ENCODE measurements around the gene OR4D2.

Gene OR4D2

DNA sequence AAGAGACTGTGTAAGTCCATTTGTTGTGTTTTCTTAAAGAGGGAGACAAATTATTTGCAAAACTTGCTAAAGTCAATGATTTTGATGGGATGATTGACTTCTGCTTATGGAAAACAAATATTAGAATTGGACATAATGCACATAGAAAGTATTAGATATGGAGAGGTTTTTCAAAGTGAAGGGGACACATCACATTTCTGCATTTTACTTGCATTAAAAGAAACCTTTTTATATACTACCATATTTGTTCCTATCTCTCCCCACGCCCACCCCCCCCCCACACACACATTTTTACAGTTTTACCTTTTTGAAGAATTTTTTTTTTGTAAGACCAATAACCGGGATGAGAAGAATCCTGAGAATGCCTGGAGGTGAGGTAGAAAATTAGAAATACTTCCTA lies 8.6 kb upstream of the OR4D2 start:
- no peaks in the 10 kb centered on the region for H3F3A ChIP-seq (ENCODE audit: low read depth)
- no peaks in the 10 kb centered on the region for H3K36me3 ChIP-seq (ENCODE audit: insufficient read depth, low read length)
- H2AFZ ChIP-seq (ENCODE audit: low read length): no peak overlapping the region
- no peaks in the 10 kb centered on the region for H3K79me2 ChIP-seq (ENCODE audit: insufficient read depth, low read length)
- no peaks in the 10 kb centered on the region for H3K9me2 ChIP-seq (replicated peaks; ENCODE audit: low read depth, low read length)
- no peak overlapping the region for H3K4me2 ChIP-seq (ENCODE audit: low read depth, low read length, poor library complexity, severe bottlenecking)
- no peaks in the 10 kb centered on the region for H3K9me3 ChIP-seq (ENCODE audit: insufficient read depth, low read depth, low read length)
- TF ChIP-seq CTCF (conservative IDR thresholded peaks at IDR 0.05; ENCODE audit: low read length): no peak
- TF ChIP-seq EZH2phosphoT487 (IDR thresholded peaks at IDR 0.05; ENCODE audit: borderline replicate concordance): no peak
- peaks cover 14% of the 10 kb centered on the region for H3K4me1 ChIP-seq (ENCODE audit: insufficient read depth, low read length, poor library complexity, severe bottlenecking)
- H3K27me3 ChIP-seq (ENCODE audit: insufficient read depth, low read length, poor library complexity, severe bottlenecking): no peaks in the 10 kb centered on the region
- H4K20me1 ChIP-seq (ENCODE audit: insufficient read depth, low read length, poor library complexity, severe bottlenecking): no peaks in the 10 kb centered on the region
- no peak overlapping the region for H3K4me3 ChIP-seq (ENCODE audit: low read length, poor library complexity, severe bottlenecking)
- no peak overlapping the region for H3K9ac ChIP-seq (ENCODE audit: low read depth, low read length, poor library complexity, severe bottlenecking)

DNA sequence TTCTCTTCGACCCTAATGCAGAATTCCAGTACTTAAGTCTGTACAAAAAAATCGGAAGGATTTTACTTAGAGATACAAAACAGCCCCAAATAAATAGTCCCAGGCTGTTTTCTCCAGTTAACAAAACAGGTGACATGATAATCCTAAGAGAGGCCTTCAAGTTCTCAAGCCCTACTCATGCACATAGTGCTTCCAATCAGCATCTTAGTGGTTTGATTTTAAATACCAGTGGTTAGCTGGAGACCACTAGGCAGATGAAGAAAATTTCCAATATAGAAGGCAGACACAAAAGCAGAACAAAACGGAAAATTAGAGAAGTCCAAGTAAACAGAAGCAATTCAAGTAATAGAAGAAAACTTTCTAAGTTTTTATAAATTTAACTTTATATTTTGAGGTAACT lies 5.2 kb upstream of the OR4D2 start:
- Histone ChIP-seq H4K20me1 (ENCODE audit: insufficient read depth, low read length, poor library complexity, severe bottlenecking) (no peaks in the 10 kb centered on the region), H3K27me3 (ENCODE audit: insufficient read depth, low read length, poor library complexity, severe bottlenecking) (no peaks in the 10 kb centered on the region)
- no peak for TF ChIP-seq CTCF (conservative IDR thresholded peaks at IDR 0.05; ENCODE audit: low read length)
- TF ChIP-seq EZH2phosphoT487 (IDR thresholded peaks at IDR 0.05; ENCODE audit: borderline replicate concordance): no peak

GRCh38 chr17:58165981-58166380 lies 801 bp upstream of the OR4D2 start:
- TF ChIP-seq EZH2phosphoT487 (IDR thresholded peaks at IDR 0.05; ENCODE audit: borderline replicate concordance) (no peak), CTCF (conservative IDR thresholded peaks at IDR 0.05; ENCODE audit: low read length) (no peak)
- H3K4me3 ChIP-seq (ENCODE audit: low read length, poor library complexity, severe bottlenecking): no peak overlapping the region
- H3K4me1 ChIP-seq (ENCODE audit: insufficient read depth, low read length, poor library complexity, severe bottlenecking): no peaks in the 10 kb centered on the region
- no peaks in the 10 kb centered on the region for H3K36me3 ChIP-seq (ENCODE audit: insufficient read depth, low read length)
- no peak overlapping the region for H2AFZ ChIP-seq (ENCODE audit: low read length)
- no peaks in the 10 kb centered on the region for H3K27me3 ChIP-seq (ENCODE audit: insufficient read depth, low read length, poor library complexity, severe bottlenecking)
- no peaks in the 10 kb centered on the region for H4K20me1 ChIP-seq (ENCODE audit: insufficient read depth, low read length, poor library complexity, severe bottlenecking)
- H3F3A ChIP-seq (ENCODE audit: low read depth): no peaks in the 10 kb centered on the region
- H3K4me2 ChIP-seq (ENCODE audit: low read depth, low read length, poor library complexity, severe bottlenecking): no peak overlapping the region
- H3K9me2 ChIP-seq (replicated peaks; ENCODE audit: low read depth, low read length): no peaks in the 10 kb centered on the region
- no peaks in the 10 kb centered on the region for H3K9me3 ChIP-seq (ENCODE audit: insufficient read depth, low read depth, low read length)
- H3K79me2 ChIP-seq (ENCODE audit: insufficient read depth, low read length): no peaks in the 10 kb centered on the region
- no peak overlapping the region for H3K9ac ChIP-seq (ENCODE audit: low read depth, low read length, poor library complexity, severe bottlenecking)

More for the DNA sequence above, 5.2 kb upstream of the OR4D2 start:
- H3K9ac ChIP-seq (ENCODE audit: low read depth, low read length, poor library complexity, severe bottlenecking): no peak overlapping the region
- no peaks in the 10 kb centered on the region for H3K36me3 ChIP-seq (ENCODE audit: insufficient read depth, low read length)
- no peaks in the 10 kb centered on the region for H3K79me2 ChIP-seq (ENCODE audit: insufficient read depth, low read length)
- no peaks in the 10 kb centered on the region for H3K9me2 ChIP-seq (replicated peaks; ENCODE audit: low read depth, low read length)
- H3K4me2 ChIP-seq (ENCODE audit: low read depth, low read length, poor library complexity, severe bottlenecking): no peak overlapping the region
- H3K4me1 ChIP-seq (ENCODE audit: insufficient read depth, low read length, poor library complexity, severe bottlenecking): no peaks in the 10 kb centered on the region
- no peaks in the 10 kb centered on the region for H3F3A ChIP-seq (ENCODE audit: low read depth)
- H3K9me3 ChIP-seq (ENCODE audit: insufficient read depth, low read depth, low read length): no peaks in the 10 kb centered on the region
- H3K4me3 ChIP-seq (ENCODE audit: low read length, poor library complexity, severe bottlenecking): no peak overlapping the region
- no peak overlapping the region for H2AFZ ChIP-seq (ENCODE audit: low read length)

Measured in Loucy (cell line).